Peyer's patch (tissue), 4 donors: ENCODE data around the gene RAPGEFL1.
A peak's percentile ranks its signal among the peaks of the same experiment; 100 is the strongest.

Source experiments
- POLR2A ChIP-seq, 2 donors: fragments of 450-650 bp; IDR thresholded peaks; one replicate each; pipeline ENCODE4 v1.5.1; 2017; ENCODE audit warnings: antibody characterized with exemption in 2 of 2, mild to moderate bottlenecking in 2 of 2, moderate library complexity in 2 of 2
- TF ChIP-seq, protein P1 (sequence below), 6 experiments: fragments of 450-650 bp in 4 of 6; fragments of 200-600 bp in 2 of 6; sonication (generic) in 1 of 6; IDR thresholded peaks; one replicate each; pipeline ENCODE4 v1.5.1; 2017 to 2019; ENCODE audit warnings: antibody characterized with exemption in 6 of 6, mild to moderate bottlenecking in 3 of 6, moderate library complexity in 1 of 6

DNA sequence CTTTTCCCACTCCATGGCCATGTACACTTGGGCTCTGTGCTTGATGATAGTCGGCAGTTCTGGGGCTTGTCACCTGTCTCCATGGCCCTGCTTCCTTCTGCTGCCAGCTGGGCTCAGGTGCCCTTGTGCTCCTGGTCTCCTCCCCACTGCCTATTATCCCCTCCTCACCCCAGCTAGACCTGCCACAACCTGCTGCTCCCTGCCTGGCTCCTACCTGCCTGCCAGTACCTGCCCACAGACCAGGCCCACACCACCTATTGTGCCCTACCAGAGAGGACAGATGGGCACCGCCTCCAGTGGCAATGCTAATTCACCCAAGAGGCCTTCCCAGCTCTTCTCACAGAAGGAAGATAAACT is 538 bp upstream of the RAPGEFL1 start:
- peak in 1 of 2 donors; percentile 1 for TF ChIP-seq POLR2A (IDR thresholded peaks at IDR 0.05)
- TF ChIP-seq, protein P1, sequence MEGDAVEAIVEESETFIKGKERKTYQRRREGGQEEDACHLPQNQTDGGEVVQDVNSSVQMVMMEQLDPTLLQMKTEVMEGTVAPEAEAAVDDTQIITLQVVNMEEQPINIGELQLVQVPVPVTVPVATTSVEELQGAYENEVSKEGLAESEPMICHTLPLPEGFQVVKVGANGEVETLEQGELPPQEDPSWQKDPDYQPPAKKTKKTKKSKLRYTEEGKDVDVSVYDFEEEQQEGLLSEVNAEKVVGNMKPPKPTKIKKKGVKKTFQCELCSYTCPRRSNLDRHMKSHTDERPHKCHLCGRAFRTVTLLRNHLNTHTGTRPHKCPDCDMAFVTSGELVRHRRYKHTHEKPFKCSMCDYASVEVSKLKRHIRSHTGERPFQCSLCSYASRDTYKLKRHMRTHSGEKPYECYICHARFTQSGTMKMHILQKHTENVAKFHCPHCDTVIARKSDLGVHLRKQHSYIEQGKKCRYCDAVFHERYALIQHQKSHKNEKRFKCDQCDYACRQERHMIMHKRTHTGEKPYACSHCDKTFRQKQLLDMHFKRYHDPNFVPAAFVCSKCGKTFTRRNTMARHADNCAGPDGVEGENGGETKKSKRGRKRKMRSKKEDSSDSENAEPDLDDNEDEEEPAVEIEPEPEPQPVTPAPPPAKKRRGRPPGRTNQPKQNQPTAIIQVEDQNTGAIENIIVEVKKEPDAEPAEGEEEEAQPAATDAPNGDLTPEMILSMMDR (IDR thresholded peaks at IDR 0.05) = no peak
